Nephron progenitor cell (in vitro differentiated cells): ENCODE results near the gene NFATC3.

Experiments used
- DNase-seq: peaks from one replicate; pipeline ENCODE4 v3.0.0; 2021
- H3K27ac Mint-ChIP-seq: 2 replicates; pipeline ENCODE4 v1.8.0; 2021; ENCODE audit warnings: mild to moderate bottlenecking, moderate library complexity, mixed read lengths
- H3K27me3 Mint-ChIP-seq: 2 replicates; pipeline ENCODE4 v1.8.0; 2021; ENCODE audit warnings: mild to moderate bottlenecking, low read depth, mixed read lengths; ENCODE audit not compliant: poor library complexity
- H3K36me3 Mint-ChIP-seq: 2 replicates; pipeline ENCODE4 v1.8.0; 2021; ENCODE audit warnings: low read depth, mixed read lengths
- H3K4me1 Mint-ChIP-seq: 2 replicates; pipeline ENCODE4 v1.8.0; 2021; ENCODE audit warnings: mixed read lengths
- H3K4me3 Mint-ChIP-seq: 2 replicates; pipeline ENCODE4 v1.8.0; 2021; ENCODE audit warnings: mild to moderate bottlenecking, moderate library complexity, mixed read lengths
- H3K9me3 Mint-ChIP-seq: 2 replicates; pipeline ENCODE4 v1.8.0; 2021; ENCODE audit warnings: mild to moderate bottlenecking, moderate library complexity, mixed read lengths
- TF ChIP-seq, protein P1 (sequence below): fragments of 200-600 bp; sonication (generic); IDR thresholded peaks from 2 replicates; pipeline ENCODE4 v1.5.0; 2021; ENCODE audit warnings: antibody characterized with exemption

Gene NFATC3

DNA sequence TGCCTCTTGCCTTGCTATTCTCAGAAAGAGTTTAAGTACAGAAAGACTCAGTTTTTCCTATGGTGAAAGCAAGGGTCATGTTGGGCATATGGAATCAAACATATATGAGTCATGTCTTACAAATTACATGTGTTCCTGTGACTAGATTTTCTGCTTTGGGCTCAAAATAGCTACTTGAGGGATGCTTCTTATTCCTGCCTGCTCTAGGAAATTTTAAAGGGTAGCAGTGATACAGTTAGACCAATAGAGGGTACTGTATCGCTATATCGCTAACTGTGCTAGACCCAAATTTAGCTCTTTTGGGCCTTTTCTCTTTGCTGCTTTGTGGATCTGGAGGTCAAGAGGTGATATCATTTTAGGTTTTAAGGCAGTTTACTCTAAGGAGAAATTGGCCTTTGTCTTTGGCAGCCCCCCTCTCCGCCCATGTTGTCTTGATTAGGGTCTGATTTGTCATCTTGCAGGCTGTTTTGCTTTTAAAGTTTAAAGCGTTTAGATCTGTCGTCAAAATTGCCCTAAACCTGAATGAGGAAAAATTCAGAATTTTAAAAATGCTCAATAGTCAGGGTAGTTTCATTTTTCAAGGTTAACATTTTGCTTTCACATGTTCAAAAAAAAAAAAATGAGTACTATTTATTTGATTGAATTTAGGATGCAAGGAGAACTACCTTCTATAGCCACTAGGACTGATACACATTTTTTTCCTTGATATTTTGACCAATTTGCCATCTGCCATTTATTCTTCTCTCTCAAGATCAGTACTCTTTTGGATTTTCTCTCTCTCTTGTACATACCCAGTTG, 8.8 kb downstream of the NFATC3 start:
- no peaks in the 10 kb centered on the region for H3K9me3 Mint-ChIP-seq
- TF ChIP-seq, protein P1, sequence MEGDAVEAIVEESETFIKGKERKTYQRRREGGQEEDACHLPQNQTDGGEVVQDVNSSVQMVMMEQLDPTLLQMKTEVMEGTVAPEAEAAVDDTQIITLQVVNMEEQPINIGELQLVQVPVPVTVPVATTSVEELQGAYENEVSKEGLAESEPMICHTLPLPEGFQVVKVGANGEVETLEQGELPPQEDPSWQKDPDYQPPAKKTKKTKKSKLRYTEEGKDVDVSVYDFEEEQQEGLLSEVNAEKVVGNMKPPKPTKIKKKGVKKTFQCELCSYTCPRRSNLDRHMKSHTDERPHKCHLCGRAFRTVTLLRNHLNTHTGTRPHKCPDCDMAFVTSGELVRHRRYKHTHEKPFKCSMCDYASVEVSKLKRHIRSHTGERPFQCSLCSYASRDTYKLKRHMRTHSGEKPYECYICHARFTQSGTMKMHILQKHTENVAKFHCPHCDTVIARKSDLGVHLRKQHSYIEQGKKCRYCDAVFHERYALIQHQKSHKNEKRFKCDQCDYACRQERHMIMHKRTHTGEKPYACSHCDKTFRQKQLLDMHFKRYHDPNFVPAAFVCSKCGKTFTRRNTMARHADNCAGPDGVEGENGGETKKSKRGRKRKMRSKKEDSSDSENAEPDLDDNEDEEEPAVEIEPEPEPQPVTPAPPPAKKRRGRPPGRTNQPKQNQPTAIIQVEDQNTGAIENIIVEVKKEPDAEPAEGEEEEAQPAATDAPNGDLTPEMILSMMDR: peak; percentile 31
- peaks cover 17% of the 10 kb centered on the region for H3K36me3 Mint-ChIP-seq
- H3K27ac Mint-ChIP-seq: no peak overlapping the region
- peaks cover 52% of the 10 kb centered on the region for H3K4me1 Mint-ChIP-seq
- DNase-seq: no peak
- no peaks in the 10 kb centered on the region for H3K27me3 Mint-ChIP-seq
- H3K4me3 Mint-ChIP-seq: no peak overlapping the region

- no peaks in the 10 kb centered on the region for H3K27me3 Mint-ChIP-seq
- no peaks in the 10 kb centered on the region for H3K9me3 Mint-ChIP-seq
- H3K36me3 Mint-ChIP-seq: peaks cover 20% of the 10 kb centered on the region
- no peak overlapping the region for H3K4me3 Mint-ChIP-seq
- H3K27ac Mint-ChIP-seq: no peak overlapping the region
- peaks cover 47% of the 10 kb centered on the region for H3K4me1 Mint-ChIP-seq
- TF ChIP-seq, protein P1: no peak
- DNase-seq: no peak
These were observed 9.4 kb downstream of the NFATC3 start for GRCh38 chr16:68094614-68094934.

GRCh38 chr16:68096491-68096890, 11.3 kb downstream of the NFATC3 start:
- TF ChIP-seq, protein P1: no peak
- DNase-seq: no peak

DNA sequence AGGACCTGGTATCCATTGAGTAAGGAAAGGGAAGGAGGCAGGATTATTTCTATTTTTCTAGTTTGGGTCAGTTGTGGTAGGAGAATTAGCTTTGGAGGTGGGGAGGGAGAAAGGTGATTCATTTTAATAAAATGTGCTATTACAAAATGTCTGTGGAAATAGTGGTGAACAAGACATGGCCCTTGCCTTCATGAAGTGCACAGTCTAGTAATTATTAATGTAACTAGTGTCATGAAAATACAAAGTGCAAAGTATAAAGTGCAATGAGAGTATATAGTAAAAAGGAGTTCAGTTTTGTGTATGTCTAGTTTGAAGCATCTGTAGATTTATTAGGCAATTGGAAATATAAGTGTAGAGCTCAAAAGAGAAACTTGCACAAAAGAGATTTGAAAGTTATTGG, 11.9 kb downstream of the NFATC3 start:
- TF ChIP-seq, protein P1: no peak
- H3K27ac Mint-ChIP-seq: no peak overlapping the region
- no peak for DNase-seq
- H3K36me3 Mint-ChIP-seq: peaks cover 40% of the 10 kb centered on the region
- no peaks in the 10 kb centered on the region for H3K27me3 Mint-ChIP-seq
- H3K4me3 Mint-ChIP-seq: no peak overlapping the region
- H3K9me3 Mint-ChIP-seq: peaks cover 14% of the 10 kb centered on the region
- peaks cover 21% of the 10 kb centered on the region for H3K4me1 Mint-ChIP-seq

More at GRCh38 chr16:68096491-68096890, 11.3 kb downstream of the NFATC3 start:
- Mint-ChIP-seq H3K4me3 (no peak overlapping the region), H3K27me3 (no peaks in the 10 kb centered on the region), H3K36me3 (peaks cover 34% of the 10 kb centered on the region), H3K4me1 (peaks cover 27% of the 10 kb centered on the region), H3K27ac (no peak overlapping the region), H3K9me3 (peaks cover 8% of the 10 kb centered on the region)

DNA sequence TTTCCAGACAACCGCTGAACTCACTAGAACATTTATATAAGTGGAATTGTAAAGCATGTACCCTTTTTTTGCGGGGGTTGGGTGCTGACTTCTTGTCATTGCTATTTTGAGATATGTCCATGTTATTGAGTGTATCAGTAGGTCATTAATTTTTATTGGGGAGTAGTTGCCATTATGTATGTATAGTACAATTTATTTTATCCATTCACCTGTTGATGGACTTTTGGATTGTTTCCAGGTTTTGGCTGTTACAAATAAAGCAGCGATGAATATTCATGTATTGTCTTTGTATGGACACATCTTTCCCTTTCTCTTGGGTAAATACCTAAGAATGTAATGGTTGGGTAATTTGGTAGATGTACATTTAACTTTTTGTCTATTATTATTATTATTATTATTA, 12.7 kb downstream of the NFATC3 start:
- H3K27ac Mint-ChIP-seq: peak overlapping the region; percentile 31
- peaks cover 17% of the 10 kb centered on the region for H3K4me1 Mint-ChIP-seq

More for the DNA sequence above, 12.7 kb downstream of the NFATC3 start:
- H3K27me3 Mint-ChIP-seq: no peaks in the 10 kb centered on the region
- no peak for DNase-seq
- TF ChIP-seq, protein P1: no peak
- H3K36me3 Mint-ChIP-seq: peaks cover 48% of the 10 kb centered on the region
- peaks cover 22% of the 10 kb centered on the region for H3K9me3 Mint-ChIP-seq
- no peak overlapping the region for H3K4me3 Mint-ChIP-seq
